Measurements from ENCODE around the gene PCDHB8.
"Not testable (repeated sequence)": the region's sequence is repeated elsewhere in the genome, so short reads cannot be mapped to it uniquely, and the experiment has no call there.

Gene PCDHB8

DNA sequence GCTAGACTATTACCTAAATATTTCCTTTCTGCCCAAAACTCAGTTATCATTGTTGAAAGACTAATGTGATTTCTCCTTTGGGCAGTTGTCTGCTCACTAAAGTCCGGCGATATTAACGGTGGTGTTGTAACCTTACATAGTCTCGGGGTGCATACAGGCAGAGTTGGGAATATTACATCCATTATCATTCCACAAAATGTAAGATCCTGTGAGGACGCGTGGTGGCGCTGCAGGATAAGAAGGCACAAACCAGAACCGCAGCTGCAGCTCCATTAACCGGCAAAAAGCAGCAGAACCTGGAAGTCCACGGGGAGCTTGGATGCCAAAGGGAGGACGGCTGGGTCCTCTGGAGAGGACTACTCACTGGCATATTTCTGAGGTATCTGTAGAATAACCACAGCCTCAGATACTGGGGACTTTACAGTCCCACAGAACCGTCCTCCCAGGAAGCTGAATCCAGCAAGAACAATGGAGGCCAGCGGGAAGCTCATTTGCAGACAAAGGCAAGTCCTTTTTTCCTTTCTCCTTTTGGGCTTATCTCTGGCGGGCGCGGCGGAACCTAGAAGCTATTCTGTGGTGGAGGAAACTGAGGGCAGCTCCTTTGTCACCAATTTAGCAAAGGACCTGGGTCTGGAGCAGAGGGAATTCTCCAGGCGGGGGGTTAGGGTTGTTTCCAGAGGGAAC, 36.2 kb downstream of the PCDHB8 start, which contains the start of gene PCDHB13:
TSS of gene PCDHB13 (plus strand) at position 264 of the 684 bp plus-strand sequence. CDS start at position 469, 205 bp downstream.
- no CpG with 5 or more reads among the region's 18 CpGs for WGBS (ENCODE audit: insufficient coverage)
- peaks cover 8 to 50% (median 19%) of the 10 kb centered on the region in 5 experiments for H3K27me3 ChIP-seq (replicated peaks in 2 of 5; ENCODE audit: control insufficient read depth in 4 of 5, insufficient read depth in 5 of 5, low read length in 4 of 5)
- POLR2A ChIA-PET; H3K4me3 ChIP-seq (ENCODE audit: control insufficient read depth in 1 of 7, extremely low read depth in 1 of 7, insufficient read depth in 4 of 7, low read depth in 2 of 7, low read length in 6 of 7); H3K4me1 ChIP-seq (ENCODE audit: control extremely low read depth in 1 of 4, control insufficient read depth in 4 of 4, insufficient read depth in 4 of 4, low read length in 3 of 4); H3K36me3 ChIP-seq (ENCODE audit: control insufficient read depth in 4 of 4, insufficient read depth in 4 of 4, low read length in 3 of 4); CTCF ChIA-PET; H3K27ac ChIP-seq (ENCODE audit: insufficient read depth in 1 of 2, low read depth in 1 of 2, low read length in 2 of 2, poor library complexity in 1 of 2, severe bottlenecking in 2 of 2): not testable (repeated sequence)
- peaks cover 3 to 46% (median 23%) of the 10 kb centered on the region in 5 experiments for H3K9me3 ChIP-seq (ENCODE audit: control extremely low read depth in 1 of 5, control insufficient read depth in 4 of 5, insufficient read depth in 2 of 5, low read depth in 1 of 5, low read length in 4 of 5)
- DNase-seq, result peak in 2 of 3 donors; percentile 1 to 21

GRCh38 chr5:141214583-141214982, 37.0 kb downstream of the PCDHB8 start:
- Histone ChIP-seq H3K9me3 (ENCODE audit: control extremely low read depth in 1 of 5, control insufficient read depth in 4 of 5, insufficient read depth in 2 of 5, low read depth in 1 of 5, low read length in 4 of 5) (peaks cover 3 to 40% (median 23%) of the 10 kb centered on the region in 5 experiments), H3K27me3 (replicated peaks in 2 of 5; ENCODE audit: control insufficient read depth in 4 of 5, insufficient read depth in 5 of 5, low read length in 4 of 5) (peaks cover 4 to 44% (median 19%) of the 10 kb centered on the region in 5 experiments)
- POLR2A ChIA-PET; H3K4me1 ChIP-seq (ENCODE audit: control extremely low read depth in 1 of 4, control insufficient read depth in 4 of 4, insufficient read depth in 4 of 4, low read length in 3 of 4); CTCF ChIA-PET; H3K4me3 ChIP-seq (ENCODE audit: control insufficient read depth in 1 of 7, extremely low read depth in 1 of 7, insufficient read depth in 4 of 7, low read depth in 2 of 7, low read length in 6 of 7); DNase-seq; H3K36me3 ChIP-seq (ENCODE audit: control insufficient read depth in 4 of 4, insufficient read depth in 4 of 4, low read length in 3 of 4); H3K27ac ChIP-seq (ENCODE audit: insufficient read depth in 1 of 2, low read depth in 1 of 2, low read length in 2 of 2, poor library complexity in 1 of 2, severe bottlenecking in 2 of 2): not testable (repeated sequence)
- WGBS (ENCODE audit: insufficient coverage), result 51% methylated on average over 5 of the region's 12 CpGs

- H3K27ac ChIP-seq (ENCODE audit: insufficient read depth in 1 of 2, low read depth in 1 of 2, low read length in 2 of 2, poor library complexity in 1 of 2, severe bottlenecking in 2 of 2); POLR2A ChIA-PET; CTCF ChIA-PET; H3K36me3 ChIP-seq (ENCODE audit: control insufficient read depth in 4 of 4, insufficient read depth in 4 of 4, low read length in 3 of 4); DNase-seq; H3K4me3 ChIP-seq (ENCODE audit: control insufficient read depth in 1 of 7, extremely low read depth in 1 of 7, insufficient read depth in 4 of 7, low read depth in 2 of 7, low read length in 6 of 7); H3K4me1 ChIP-seq (ENCODE audit: control extremely low read depth in 1 of 4, control insufficient read depth in 4 of 4, insufficient read depth in 4 of 4, low read length in 3 of 4): not testable (repeated sequence)
- 33% methylated on average over 19 of the region's 40 CpGs for WGBS (ENCODE audit: insufficient coverage)
- Histone ChIP-seq H3K9me3 (ENCODE audit: control extremely low read depth in 1 of 5, control insufficient read depth in 4 of 5, insufficient read depth in 2 of 5, low read depth in 1 of 5, low read length in 4 of 5) (peaks cover 3 to 36% (median 17%) of the 10 kb centered on the region in 5 experiments), H3K27me3 (replicated peaks in 2 of 5; ENCODE audit: control insufficient read depth in 4 of 5, insufficient read depth in 5 of 5, low read length in 4 of 5) (peaks cover 0 to 37% (median 19%) of the 10 kb centered on the region in 5 experiments)
Observed at GRCh38 chr5:141215504-141215903, 37.9 kb downstream of the PCDHB8 start.

GRCh38 chr5:141216035-141216434, 38.4 kb downstream of the PCDHB8 start:
- H3K36me3 ChIP-seq (ENCODE audit: control insufficient read depth in 4 of 4, insufficient read depth in 4 of 4, low read length in 3 of 4); DNase-seq; H3K4me1 ChIP-seq (ENCODE audit: control extremely low read depth in 1 of 4, control insufficient read depth in 4 of 4, insufficient read depth in 4 of 4, low read length in 3 of 4); H3K4me3 ChIP-seq (ENCODE audit: control insufficient read depth in 1 of 7, extremely low read depth in 1 of 7, insufficient read depth in 4 of 7, low read depth in 2 of 7, low read length in 6 of 7); POLR2A ChIA-PET; H3K27ac ChIP-seq (ENCODE audit: insufficient read depth in 1 of 2, low read depth in 1 of 2, low read length in 2 of 2, poor library complexity in 1 of 2, severe bottlenecking in 2 of 2): not testable (repeated sequence)
- H3K9me3 ChIP-seq (ENCODE audit: control extremely low read depth in 1 of 5, control insufficient read depth in 4 of 5, insufficient read depth in 2 of 5, low read depth in 1 of 5, low read length in 4 of 5), result peaks cover 3 to 32% (median 17%) of the 10 kb centered on the region in 5 experiments
- peaks cover 0 to 35% (median 22%) of the 10 kb centered on the region in 5 experiments for H3K27me3 ChIP-seq (replicated peaks in 2 of 5; ENCODE audit: control insufficient read depth in 4 of 5, insufficient read depth in 5 of 5, low read length in 4 of 5)
- CTCF ChIA-PET, result interaction anchor here (1.1 kb wide), 1 partner anchor 11 kb away, joined by 3 read pairs; no protein-coding TSS in a partner anchor
- 37% methylated on average over 8 of the region's 26 CpGs for WGBS (ENCODE audit: insufficient coverage)

DNA sequence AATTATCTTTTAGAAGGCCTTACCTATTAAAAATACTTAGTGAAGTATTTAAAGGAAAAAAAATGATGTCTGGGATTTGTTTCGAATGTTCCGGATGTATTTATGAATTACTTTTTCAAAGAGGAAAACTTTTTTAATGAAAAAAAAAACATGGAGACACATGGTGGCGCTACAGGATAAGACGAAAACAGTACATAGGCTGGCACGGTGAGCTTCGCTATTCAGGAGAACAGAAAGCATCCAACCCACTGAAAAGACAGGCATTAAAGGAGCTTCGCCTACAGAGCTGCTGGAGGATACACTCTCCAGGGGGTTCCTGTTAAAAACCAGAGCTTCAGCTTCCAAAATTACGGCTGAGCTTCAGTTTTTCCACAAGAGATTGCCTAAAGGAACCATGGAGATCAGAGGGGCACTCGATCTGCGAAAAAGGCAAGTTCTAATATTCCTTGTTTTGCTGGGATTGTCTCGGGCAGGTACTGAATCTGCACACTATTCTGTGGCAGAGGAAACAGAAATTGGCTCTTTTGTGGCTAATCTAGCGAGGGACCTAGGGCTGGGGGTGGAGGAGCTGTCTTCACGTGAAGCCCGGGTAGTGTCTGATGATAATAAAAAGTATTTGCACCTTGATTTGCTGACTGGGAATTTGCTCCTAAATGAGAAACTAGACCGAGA, 45.7 kb downstream of the PCDHB8 start, which contains the start of gene PCDHB14:
TSS of gene PCDHB14 (plus strand) at position 232 of the 672 bp plus-strand sequence. CDS start at position 395, 163 bp downstream.
- Histone ChIP-seq H3K4me3 (ENCODE audit: control insufficient read depth in 1 of 7, extremely low read depth in 1 of 7, insufficient read depth in 4 of 7, low read depth in 2 of 7, low read length in 6 of 7) (peak within 1 kb of the TSS in 3 of 7 experiments; percentile 3 to 53 (median 29)), H3K27ac (ENCODE audit: insufficient read depth in 1 of 2, low read depth in 1 of 2, low read length in 2 of 2, poor library complexity in 1 of 2, severe bottlenecking in 2 of 2) (no peak within 1 kb of the TSS), H3K4me1 (ENCODE audit: control extremely low read depth in 1 of 4, control insufficient read depth in 4 of 4, insufficient read depth in 4 of 4, low read length in 3 of 4) (no peaks in the 10 kb centered on the region), H3K9me3 (ENCODE audit: control extremely low read depth in 1 of 5, control insufficient read depth in 4 of 5, insufficient read depth in 2 of 5, low read depth in 1 of 5, low read length in 4 of 5) (peaks cover 8 to 28% (median 14%) of the 10 kb centered on the region in 5 experiments), H3K36me3 (ENCODE audit: control insufficient read depth in 4 of 4, insufficient read depth in 4 of 4, low read length in 3 of 4) (no peaks in the 10 kb centered on the region), H3K27me3 (replicated peaks in 2 of 5; ENCODE audit: control insufficient read depth in 4 of 5, insufficient read depth in 5 of 5, low read length in 4 of 5) (peaks cover 4 to 40% (median 15%) of the 10 kb centered on the region in 5 experiments)
- DNase-seq, result peak; percentile 16 to 48 (median 41)
- POLR2A ChIA-PET, result no interaction called here
- CTCF ChIA-PET, result interaction anchor here (0.6 to 1.5 kb wide), 8 partner anchors 9 to 343 kb away, joined by 3 to 5 read pairs (median 4); no protein-coding TSS in a partner anchor
- 22% methylated on average over 12 of the region's 15 CpGs for WGBS (ENCODE audit: insufficient coverage)

GRCh38 chr5:141224844-141225243, 47.3 kb downstream of the PCDHB8 start:
- DNase-seq; H3K4me3 ChIP-seq (ENCODE audit: control insufficient read depth in 1 of 7, extremely low read depth in 1 of 7, insufficient read depth in 4 of 7, low read depth in 2 of 7, low read length in 6 of 7); H3K27ac ChIP-seq (ENCODE audit: insufficient read depth in 1 of 2, low read depth in 1 of 2, low read length in 2 of 2, poor library complexity in 1 of 2, severe bottlenecking in 2 of 2); POLR2A ChIA-PET; H3K4me1 ChIP-seq (ENCODE audit: control extremely low read depth in 1 of 4, control insufficient read depth in 4 of 4, insufficient read depth in 4 of 4, low read length in 3 of 4); CTCF ChIA-PET; H3K36me3 ChIP-seq (ENCODE audit: control insufficient read depth in 4 of 4, insufficient read depth in 4 of 4, low read length in 3 of 4): not testable (repeated sequence)
- peaks cover 8 to 24% (median 14%) of the 10 kb centered on the region in 5 experiments for H3K9me3 ChIP-seq (ENCODE audit: control extremely low read depth in 1 of 5, control insufficient read depth in 4 of 5, insufficient read depth in 2 of 5, low read depth in 1 of 5, low read length in 4 of 5)
- WGBS (ENCODE audit: insufficient coverage), result 22% methylated on average over 8 of the region's 40 CpGs
- peaks cover 4 to 40% (median 14%) of the 10 kb centered on the region in 5 experiments for H3K27me3 ChIP-seq (replicated peaks in 2 of 5; ENCODE audit: control insufficient read depth in 4 of 5, insufficient read depth in 5 of 5, low read length in 4 of 5)
